Endothelial cell (in vitro differentiated cells): ENCODE results near the gene NRP2. TPM values are rescaled to one million over a fixed set of nuclear protein-coding genes. Genes with fewer than 3 reads are reported as not detected.

ENCODE experiments used
- DNase-seq: peaks from one replicate; pipeline ENCODE4 v3.0.0; 2021; ENCODE audit warnings: low spot score
- H3K27ac Mint-ChIP-seq: one replicate; pipeline ENCODE4 v1.8.0; 2021; ENCODE audit warnings: mixed read lengths, inconsistent platforms; ENCODE audit not compliant: unreplicated experiment
- H3K27me3 Mint-ChIP-seq: one replicate; pipeline ENCODE4 v1.8.0; 2021; ENCODE audit warnings: mild to moderate bottlenecking, moderate library complexity, mixed read lengths, inconsistent platforms; ENCODE audit not compliant: unreplicated experiment
- H3K36me3 Mint-ChIP-seq: one replicate; pipeline ENCODE4 v1.8.0; 2021; ENCODE audit warnings: mild to moderate bottlenecking, low read depth, mixed read lengths, inconsistent platforms; ENCODE audit not compliant: unreplicated experiment
- H3K4me1 Mint-ChIP-seq: one replicate; pipeline ENCODE4 v1.8.0; 2021; ENCODE audit warnings: mild to moderate bottlenecking, mixed read lengths, inconsistent platforms; ENCODE audit not compliant: unreplicated experiment
- H3K4me3 Mint-ChIP-seq: one replicate; pipeline ENCODE4 v1.8.0; 2021; ENCODE audit warnings: mild to moderate bottlenecking, mixed read lengths, inconsistent platforms; ENCODE audit not compliant: unreplicated experiment
- H3K9me3 Mint-ChIP-seq: one replicate; pipeline ENCODE4 v1.8.0; 2021; ENCODE audit warnings: mixed read lengths, inconsistent platforms; ENCODE audit not compliant: unreplicated experiment
- total RNA-seq: library from RNA; stranded (reverse); fragmentation: NEBNext Ultra II Directional; extraction: Animal tissue kit (Norgen Biotek cat#: 25700); gene quantifications from one replicate; pipeline ENCODE4 v1.2.1, GENCODE V29; 2021; ENCODE audit not compliant: unreplicated experiment
- TF ChIP-seq, protein P1 (sequence below): fragments of 200-600 bp; sonication (generic); IDR thresholded peaks from one replicate; pipeline ENCODE4 v1.5.0; 2021; ENCODE audit warnings: antibody characterized with exemption; ENCODE audit not compliant: unreplicated experiment

The NRP2 gene
- total RNA-seq, 1 donor from 2014 or later: 258 TPM

DNA sequence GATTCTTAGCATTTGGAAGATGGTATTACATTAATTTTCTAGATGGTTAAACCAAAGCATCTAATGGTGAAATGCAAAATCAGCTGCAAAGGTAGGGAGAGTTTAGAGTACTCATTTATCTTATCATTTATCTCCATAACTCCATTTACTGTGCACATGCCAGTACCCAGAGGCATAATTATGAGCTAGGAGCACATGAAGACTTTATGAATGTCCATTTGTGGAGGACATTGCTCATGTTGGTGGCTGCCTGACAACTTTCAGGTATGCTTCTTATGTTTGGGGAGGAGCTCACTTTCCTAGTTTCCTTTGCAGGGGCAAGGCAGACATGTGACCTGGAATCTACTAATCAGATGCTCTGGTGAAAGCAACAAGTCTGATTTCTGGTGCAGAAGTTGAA lies 134.0 kb downstream of the NRP2 start:
- Mint-ChIP-seq H3K27me3 (no peaks in the 10 kb centered on the region), H3K4me3 (no peak overlapping the region), H3K36me3 (no peaks in the 10 kb centered on the region), H3K4me1 (peaks cover 11% of the 10 kb centered on the region), H3K27ac (no peak overlapping the region), H3K9me3 (no peaks in the 10 kb centered on the region)
- DNase-seq: no peak
- TF ChIP-seq, protein P1, sequence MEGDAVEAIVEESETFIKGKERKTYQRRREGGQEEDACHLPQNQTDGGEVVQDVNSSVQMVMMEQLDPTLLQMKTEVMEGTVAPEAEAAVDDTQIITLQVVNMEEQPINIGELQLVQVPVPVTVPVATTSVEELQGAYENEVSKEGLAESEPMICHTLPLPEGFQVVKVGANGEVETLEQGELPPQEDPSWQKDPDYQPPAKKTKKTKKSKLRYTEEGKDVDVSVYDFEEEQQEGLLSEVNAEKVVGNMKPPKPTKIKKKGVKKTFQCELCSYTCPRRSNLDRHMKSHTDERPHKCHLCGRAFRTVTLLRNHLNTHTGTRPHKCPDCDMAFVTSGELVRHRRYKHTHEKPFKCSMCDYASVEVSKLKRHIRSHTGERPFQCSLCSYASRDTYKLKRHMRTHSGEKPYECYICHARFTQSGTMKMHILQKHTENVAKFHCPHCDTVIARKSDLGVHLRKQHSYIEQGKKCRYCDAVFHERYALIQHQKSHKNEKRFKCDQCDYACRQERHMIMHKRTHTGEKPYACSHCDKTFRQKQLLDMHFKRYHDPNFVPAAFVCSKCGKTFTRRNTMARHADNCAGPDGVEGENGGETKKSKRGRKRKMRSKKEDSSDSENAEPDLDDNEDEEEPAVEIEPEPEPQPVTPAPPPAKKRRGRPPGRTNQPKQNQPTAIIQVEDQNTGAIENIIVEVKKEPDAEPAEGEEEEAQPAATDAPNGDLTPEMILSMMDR: no peak

DNA sequence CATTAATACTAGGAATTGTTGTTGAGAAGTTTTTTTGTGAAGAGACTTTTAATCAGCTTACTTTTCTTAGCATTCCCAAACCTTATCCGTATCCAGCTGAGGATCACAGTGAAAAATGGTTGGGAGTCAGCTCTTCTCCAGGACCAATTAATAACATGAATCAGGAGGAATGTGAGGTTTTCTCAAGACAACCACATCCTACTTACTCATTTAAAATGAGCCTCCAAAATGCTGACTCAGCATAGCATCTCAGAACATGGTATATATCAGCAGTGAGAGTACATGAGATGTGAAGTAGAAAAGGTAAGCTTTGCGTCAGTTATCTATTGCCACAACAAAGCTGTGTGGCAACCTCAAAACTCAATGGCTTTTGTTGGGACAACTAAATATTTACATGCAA lies 140.3 kb downstream of the NRP2 start:
- no peaks in the 10 kb centered on the region for H3K27me3 Mint-ChIP-seq
- no peaks in the 10 kb centered on the region for H3K4me1 Mint-ChIP-seq
- no peak overlapping the region for H3K27ac Mint-ChIP-seq
- TF ChIP-seq, protein P1: no peak
- H3K9me3 Mint-ChIP-seq: no peaks in the 10 kb centered on the region
- no peaks in the 10 kb centered on the region for H3K36me3 Mint-ChIP-seq
- no peak for DNase-seq
- no peak overlapping the region for H3K4me3 Mint-ChIP-seq

DNA sequence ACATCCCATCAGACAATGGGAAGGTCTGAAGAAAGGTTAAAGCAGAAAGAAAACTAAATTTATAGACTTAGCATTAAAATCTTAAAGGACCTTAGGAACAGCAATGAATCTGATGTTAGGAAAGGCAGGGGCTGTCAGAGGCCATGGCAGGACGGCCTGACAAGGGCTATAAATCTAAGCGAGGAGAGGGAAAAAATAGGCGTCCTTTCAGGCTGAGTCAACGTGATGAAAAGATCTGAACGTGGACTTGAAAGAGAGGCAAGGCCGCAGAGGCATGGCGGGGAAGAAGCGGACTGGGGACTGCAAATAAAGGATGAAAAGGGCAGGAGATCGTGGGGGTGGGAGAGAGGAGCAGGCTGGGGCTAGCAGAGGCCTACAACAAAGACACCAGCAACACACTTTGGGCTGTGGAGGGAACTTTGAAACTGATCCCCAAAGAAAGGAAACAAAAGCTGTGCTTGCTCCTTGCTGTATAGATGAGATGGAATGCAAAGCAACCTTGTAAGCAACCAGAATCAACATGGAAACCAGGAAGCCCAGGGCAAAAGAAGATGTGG lies 145.6 kb downstream of the NRP2 start:
- DNase-seq: no peak
- TF ChIP-seq, protein P1: no peak

DNA sequence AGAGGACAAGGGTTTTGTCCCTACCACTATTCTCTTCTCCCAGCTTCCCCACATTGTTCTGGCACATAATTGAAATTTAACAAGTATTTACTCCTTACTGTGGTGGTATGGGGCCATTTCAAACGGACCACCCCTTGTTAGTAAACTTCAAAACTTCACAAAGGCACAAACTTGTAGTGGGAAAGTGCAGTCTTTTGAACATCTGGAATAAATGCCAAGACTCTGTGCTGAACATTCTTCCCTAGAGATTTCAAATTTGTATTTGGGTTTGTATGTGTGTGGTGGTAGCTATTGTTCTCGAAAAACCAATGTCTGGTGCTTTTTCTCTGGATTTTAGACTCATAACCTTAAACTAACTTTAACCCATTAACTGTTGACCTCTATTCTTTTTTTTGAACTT lies 151.6 kb downstream of the NRP2 start:
- H3K36me3 Mint-ChIP-seq: no peaks in the 10 kb centered on the region
- no peaks in the 10 kb centered on the region for H3K4me1 Mint-ChIP-seq
- no peaks in the 10 kb centered on the region for H3K9me3 Mint-ChIP-seq
- H3K4me3 Mint-ChIP-seq: no peak overlapping the region
- TF ChIP-seq, protein P1: no peak
- no peak overlapping the region for H3K27ac Mint-ChIP-seq
- DNase-seq: no peak
- H3K27me3 Mint-ChIP-seq: peaks cover 1% of the 10 kb centered on the region

More for the DNA sequence above, 145.6 kb downstream of the NRP2 start:
- H3K27me3 Mint-ChIP-seq: peaks cover 1% of the 10 kb centered on the region
- no peak overlapping the region for H3K4me3 Mint-ChIP-seq
- no peaks in the 10 kb centered on the region for H3K9me3 Mint-ChIP-seq
- no peak overlapping the region for H3K27ac Mint-ChIP-seq
- H3K36me3 Mint-ChIP-seq: no peaks in the 10 kb centered on the region
- no peaks in the 10 kb centered on the region for H3K4me1 Mint-ChIP-seq

DNA sequence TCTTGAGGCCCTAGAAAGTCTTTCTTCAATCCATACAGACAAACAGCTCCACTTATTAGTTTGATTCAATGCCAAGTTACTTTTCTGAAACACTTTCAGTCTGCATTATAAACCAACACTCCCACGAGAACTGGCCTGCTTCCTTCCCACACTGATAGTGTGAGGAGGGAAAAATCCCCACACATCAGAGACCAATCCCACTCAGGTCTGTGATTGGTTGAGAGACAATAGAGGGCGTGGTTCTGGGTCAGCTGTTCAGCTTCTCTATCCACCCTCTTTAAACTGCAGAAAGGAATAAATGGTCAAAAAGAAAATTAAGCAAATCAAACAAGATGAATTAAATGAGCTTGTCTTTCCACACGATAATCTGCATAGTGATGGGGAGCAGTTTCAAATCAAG lies 152.5 kb downstream of the NRP2 start:
- no peak for DNase-seq
- Mint-ChIP-seq H3K27me3 (peaks cover 1% of the 10 kb centered on the region), H3K4me1 (no peaks in the 10 kb centered on the region), H3K27ac (no peak overlapping the region), H3K9me3 (no peaks in the 10 kb centered on the region), H3K4me3 (no peak overlapping the region), H3K36me3 (no peaks in the 10 kb centered on the region)
- TF ChIP-seq, protein P1: no peak
